Erythroblast (primary cell): ENCODE results near the gene ITGA11.

Source experiments
- GATA1 ChIP-seq: IDR thresholded peaks from 2 replicates; pipeline ENCODE4 v1.6.1; 2011; ENCODE audit warnings: low read depth, mild to moderate bottlenecking, control low read depth, low read length, moderate library complexity
- POLR2A ChIP-seq: IDR thresholded peaks from 2 replicates; pipeline ENCODE4 v1.6.1; 2011; ENCODE audit warnings: mild to moderate bottlenecking, low read length

- TF ChIP-seq POLR2A (no peak), GATA1 (no peak)
These were observed 48.3 kb upstream of the ITGA11 start for GRCh38 chr15:68480296-68480695.
